ENCODE measurements around the gene LMTK2.

Gene LMTK2

GRCh38 chr7:98205162-98205845, 98.6 kb downstream of the LMTK2 start:
- H3K4me3 ChIP-seq (ENCODE audit: low read depth, low read length) = no peak overlapping the region
- TF ChIP-seq CTCF (IDR thresholded peaks at IDR 0.05; ENCODE audit: control insufficient read depth, extremely low read depth, insufficient read depth) = no peak
- DNase-seq (ENCODE audit: low read depth) = no peak

- no peak overlapping the region for H3K4me3 ChIP-seq (ENCODE audit: low read depth, low read length)
- no peak for DNase-seq (ENCODE audit: low read depth)
- no peak for TF ChIP-seq CTCF (IDR thresholded peaks at IDR 0.05; ENCODE audit: control insufficient read depth, extremely low read depth, insufficient read depth)
These were observed 100.0 kb downstream of the LMTK2 start for GRCh38 chr7:98206451-98207330.

- no peak for DNase-seq (ENCODE audit: low read depth)
- no peak for TF ChIP-seq CTCF (IDR thresholded peaks at IDR 0.05; ENCODE audit: control insufficient read depth, extremely low read depth, insufficient read depth)
- H3K4me3 ChIP-seq (ENCODE audit: low read depth, low read length) = no peak overlapping the region
These were observed 102.7 kb downstream of the LMTK2 start for GRCh38 chr7:98209166-98209920.

GRCh38 chr7:98210513-98211220, 104.0 kb downstream of the LMTK2 start:
- no peak for DNase-seq (ENCODE audit: low read depth)
- no peak for TF ChIP-seq CTCF (IDR thresholded peaks at IDR 0.05; ENCODE audit: control insufficient read depth, extremely low read depth, insufficient read depth)
- H3K4me3 ChIP-seq (ENCODE audit: low read depth, low read length) = no peak overlapping the region

GRCh38 chr7:98211221-98211675, 104.6 kb downstream of the LMTK2 start, which contains the start of gene BHLHA15:
Gene BHLHA15 (plus strand): TSS chr7:98211439. CDS start chr7:98212310, 871 bp downstream.
- DNase-seq (ENCODE audit: low read depth) = no peak
- TF ChIP-seq CTCF (IDR thresholded peaks at IDR 0.05; ENCODE audit: control insufficient read depth, extremely low read depth, insufficient read depth) = no peak
- peak within 1 kb of the TSS; percentile 71 for H3K4me3 ChIP-seq (ENCODE audit: low read depth, low read length)
